GM19372 (cell line): ENCODE measurements around the gene TACR2.

ENCODE experiments used
- ATAC-seq: cut with Tn5 transposase; IDR thresholded peaks from one replicate; pipeline ENCODE4 v1.9.1; 2021; ENCODE audit warnings: mild to moderate bottlenecking, low read depth, moderate library complexity; ENCODE audit not compliant: unreplicated experiment

TACR2 gene

DNA sequence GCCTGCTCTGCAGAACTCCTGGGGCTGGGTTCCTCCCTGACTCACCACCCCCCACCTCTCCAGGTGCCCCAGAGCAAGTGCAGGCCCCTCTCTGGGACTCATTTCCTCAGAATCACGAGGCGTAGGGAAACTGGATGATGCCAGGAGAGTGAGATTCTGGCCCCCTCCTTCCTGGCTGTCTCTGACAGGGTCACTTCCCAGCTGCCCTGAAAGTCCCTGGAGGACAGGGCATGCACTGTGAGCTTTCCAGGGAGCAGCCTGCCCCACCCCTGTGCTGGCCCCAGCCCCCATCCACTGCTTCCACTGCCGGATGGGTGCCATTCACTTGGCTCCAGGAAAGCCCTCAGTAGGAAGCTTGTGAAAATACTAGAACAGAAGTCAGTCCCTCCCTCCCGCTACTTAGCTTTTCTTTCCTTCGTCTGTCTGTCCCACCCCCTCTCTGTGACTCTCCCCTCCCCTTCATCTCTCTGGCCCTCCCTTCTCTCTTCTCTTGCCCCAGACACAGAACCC is 10.4 kb downstream of the TACR2 start:
- ATAC-seq, result no peak

GRCh38 chr10:69405221-69405620 is 11.5 kb downstream of the TACR2 start:
- ATAC-seq, result no peak

DNA sequence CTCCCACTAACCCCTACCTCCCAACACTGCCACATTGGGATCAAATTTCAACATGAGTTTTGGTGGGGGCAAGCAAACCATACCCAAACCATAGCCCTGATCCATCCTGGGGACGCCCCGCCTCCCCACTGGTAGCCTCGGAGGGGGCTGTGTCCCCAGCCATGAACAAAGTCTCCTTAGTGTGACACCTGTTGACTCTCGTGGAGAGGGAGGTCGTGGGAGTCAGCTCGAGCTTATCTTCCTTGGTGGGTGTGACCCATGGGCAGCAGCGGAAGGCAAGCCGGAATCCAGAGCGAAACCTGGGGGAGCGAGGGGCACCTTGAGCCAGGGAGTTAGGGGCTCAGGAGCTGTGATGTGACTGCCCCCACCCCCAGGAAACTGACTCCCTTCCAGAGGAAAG is 11.9 kb downstream of the TACR2 start:
- ATAC-seq, result no peak

- ATAC-seq, result no peak
Observed at GRCh38 chr10:69403519-69403918, 13.2 kb downstream of the TACR2 start.

DNA sequence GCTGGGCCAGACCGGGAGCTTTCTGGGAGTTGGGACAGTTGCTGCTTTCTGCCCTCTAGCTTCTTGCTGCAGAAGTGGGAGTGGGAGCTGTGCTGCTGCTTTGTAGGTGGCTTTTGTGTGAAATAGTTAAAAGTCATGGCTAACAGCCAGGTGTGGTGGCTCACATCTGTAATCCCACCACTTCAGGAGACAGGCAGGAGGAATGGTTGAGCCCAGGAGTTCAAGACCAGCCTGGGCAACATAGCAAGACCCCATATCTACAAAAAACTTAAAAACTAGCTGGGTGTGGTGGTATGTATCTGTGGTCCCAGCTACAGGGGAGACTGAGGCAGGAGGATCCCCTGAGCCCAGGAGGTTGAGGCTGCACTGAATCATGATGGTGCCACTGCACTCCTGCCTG is 13.7 kb downstream of the TACR2 start:
- no peak for ATAC-seq

- ATAC-seq, result no peak
Observed at GRCh38 chr10:69402386-69402785, 14.3 kb downstream of the TACR2 start.

GRCh38 chr10:69401416-69401815 is 15.3 kb downstream of the TACR2 start:
- no peak for ATAC-seq

DNA sequence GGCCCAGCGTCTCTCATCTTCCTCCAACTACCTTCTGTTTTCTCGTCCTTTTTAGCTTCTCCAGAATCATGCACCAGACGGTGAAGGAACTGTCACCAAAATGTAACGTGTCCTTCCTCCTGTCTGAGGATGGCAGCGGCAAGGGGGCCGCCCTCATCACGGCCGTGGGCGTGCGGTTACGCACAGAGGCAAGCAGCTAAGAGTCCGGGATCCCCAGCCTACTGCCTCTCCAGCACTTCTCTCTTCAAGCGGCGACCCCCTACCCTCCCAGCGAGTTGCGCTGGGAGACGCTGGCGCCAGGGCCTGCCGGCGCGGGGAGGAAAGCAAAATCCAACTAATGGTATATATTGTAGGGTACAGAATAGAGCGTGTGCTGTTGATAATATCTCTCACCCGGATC is 15.8 kb downstream of the TACR2 start:
- ATAC-seq, result no peak

GRCh38 chr10:69398466-69398865 is 18.3 kb downstream of the TACR2 start:
- ATAC-seq, result no peak

DNA sequence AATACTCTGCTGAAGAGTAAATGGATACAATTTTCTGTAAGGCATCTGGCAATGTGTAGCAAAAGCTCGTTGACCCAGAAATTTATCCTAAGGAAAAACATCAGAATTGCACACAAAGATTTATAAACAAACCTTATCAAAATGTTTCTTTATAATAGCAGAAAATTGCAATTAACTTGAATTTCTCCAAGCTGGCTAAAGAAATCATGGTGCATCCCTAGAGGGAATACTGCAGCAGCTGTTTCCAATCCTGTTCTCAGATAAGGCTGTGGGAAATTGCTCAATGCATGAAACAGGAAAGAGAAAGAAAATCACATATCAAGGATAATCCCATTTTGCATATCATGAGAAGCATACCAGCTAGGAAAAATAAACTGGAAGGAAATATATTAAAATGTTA is 18.7 kb downstream of the TACR2 start:
- ATAC-seq, result no peak

DNA sequence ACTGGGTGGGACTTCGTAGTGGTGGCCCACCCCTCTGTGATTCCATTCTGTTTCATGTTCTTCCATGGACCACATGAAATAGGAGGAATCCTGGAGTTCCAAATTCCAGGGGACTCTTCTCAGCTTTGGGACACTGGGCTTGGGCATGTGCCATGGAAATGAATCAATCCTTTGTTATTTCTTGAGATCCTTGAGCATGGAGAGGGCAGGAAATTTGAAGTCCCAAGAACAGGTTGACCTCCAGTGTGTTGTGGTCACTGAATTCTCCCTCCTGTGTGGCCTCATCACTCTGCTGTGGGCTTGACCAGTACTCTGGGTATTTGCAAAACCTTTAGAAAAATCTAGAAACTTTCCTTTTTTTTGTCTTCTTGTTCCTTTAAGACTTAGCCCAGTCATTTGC is 22.7 kb downstream of the TACR2 start:
- ATAC-seq, result no peak

GRCh38 chr10:69392481-69393000 is 24.2 kb downstream of the TACR2 start:
- ATAC-seq, result peak; percentile 92

GRCh38 chr10:69391158-69391557 is 25.6 kb downstream of the TACR2 start:
- no peak for ATAC-seq

- no peak for ATAC-seq
Observed at GRCh38 chr10:69389827-69390490, 26.8 kb downstream of the TACR2 start.

- no peak for ATAC-seq
Observed at GRCh38 chr10:69388488-69388887, 28.2 kb downstream of the TACR2 start.

DNA sequence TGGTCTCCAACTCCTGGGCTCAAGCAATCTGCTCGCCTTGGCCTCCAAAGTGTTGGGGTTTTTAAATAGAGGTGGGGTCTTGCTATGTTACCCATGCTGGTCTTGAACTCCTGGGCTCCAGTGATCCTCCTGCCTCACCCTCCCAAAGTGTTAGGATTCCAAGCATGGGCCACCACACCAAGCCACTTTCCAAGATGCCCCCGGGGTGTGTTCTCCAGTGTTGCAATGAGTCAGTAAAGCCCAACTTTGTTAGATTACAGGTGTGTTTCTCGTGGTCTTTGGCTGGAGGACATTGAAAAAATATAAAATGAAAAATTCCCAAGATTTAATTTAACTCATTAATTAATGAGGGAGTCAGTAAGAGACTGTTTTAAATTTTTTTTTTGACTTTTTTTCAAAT is 29.2 kb downstream of the TACR2 start:
- no peak for ATAC-seq

GRCh38 chr10:69385454-69386350 is 31.0 kb downstream of the TACR2 start:
- no peak for ATAC-seq

- no peak for ATAC-seq
Observed at GRCh38 chr10:69384320-69384719, 32.4 kb downstream of the TACR2 start.

GRCh38 chr10:69383558-69383957 is 33.2 kb downstream of the TACR2 start:
- no peak for ATAC-seq

GRCh38 chr10:69382382-69383117 is 34.2 kb downstream of the TACR2 start:
- ATAC-seq, result no peak

- no peak for ATAC-seq
Observed at GRCh38 chr10:69379800-69380199, 36.9 kb downstream of the TACR2 start.
